ENCODE measurements around the gene COL23A1. TPM values are rescaled to one million over a fixed set of nuclear protein-coding genes. Genes with fewer than 3 reads are reported as not detected.
A peak's percentile ranks its signal among the peaks of the same experiment; 100 is the strongest.

Gene COL23A1
- total and polyA plus RNA-seq, 2 experiments from 2014 or later, result 4.8 to 8.2 TPM

DNA sequence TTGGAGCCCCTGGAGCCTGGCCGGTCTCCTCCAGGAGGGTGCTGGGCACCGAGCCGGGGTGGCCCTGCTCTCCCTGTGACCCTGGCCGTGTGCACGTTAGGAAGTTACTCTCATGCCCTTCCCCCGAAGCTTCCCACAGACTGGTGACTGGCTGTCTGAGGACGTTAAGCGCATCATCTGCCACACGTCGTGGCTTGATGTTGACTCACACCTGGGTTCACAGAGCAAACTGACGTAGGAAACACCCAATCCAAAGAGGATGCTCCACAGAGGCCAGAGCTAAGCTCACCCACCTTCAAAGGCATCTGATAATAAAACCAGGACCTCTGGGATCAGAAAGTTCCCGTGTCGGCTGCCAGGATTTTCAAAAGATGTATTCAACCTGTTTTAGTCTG, 204.7 kb downstream of the COL23A1 start:
- DNase-seq (ENCODE audit: low spot score), result no peak
- Mint-ChIP-seq H3K4me3 (no peak overlapping the region), H3K27me3 (ENCODE audit: insufficient read depth, low read depth, poor library complexity) (peaks cover 5% of the 10 kb centered on the region), H3K36me3 (ENCODE audit: low read depth) (no peaks in the 10 kb centered on the region; the same call in 2 of the 3 replicates), H3K4me1 (peaks cover 52% of the 10 kb centered on the region), H3K27ac (0 out of 2 replicates have a peak overlapping the region, but pooled peaks have one; percentile 35), H3K9me3 (no peaks in the 10 kb centered on the region)
- Histone ChIP-seq H3K4me1 (ENCODE audit: insufficient read depth) (no peaks in the 10 kb centered on the region; the same call in 1 of the 2 replicates), H3K36me3 (ENCODE audit: insufficient read depth) (no peaks in the 10 kb centered on the region), H3F3A (replicated peaks; ENCODE audit: low read depth) (no peaks in the 10 kb centered on the region), H3K4me3 (no peak overlapping the region), H2AFZ (no peak overlapping the region), H4K20me1 (replicated peaks; ENCODE audit: insufficient read depth) (no peaks in the 10 kb centered on the region), H3K27me3 (ENCODE audit: insufficient read depth) (no peaks in the 10 kb centered on the region), H3K9me2 (ENCODE audit: insufficient read depth) (no peaks in the 10 kb centered on the region), H3K4me2 (no peak overlapping the region; the same call in 1 of the 2 replicates), H3K27ac (ENCODE audit: low read depth) (no peak overlapping the region), H3K79me2 (replicated peaks; ENCODE audit: insufficient read depth) (no peaks in the 10 kb centered on the region)
- TF ChIP-seq ETS1 (IDR thresholded peaks at IDR 0.05) (no peak), CTCF (conservative IDR thresholded peaks at IDR 0.05; ENCODE audit: low read depth in 2 of 2) (no peak), EZH2 (IDR thresholded peaks at IDR 0.05; ENCODE audit: low read depth, unreplicated experiment) (no peak), POLR2AphosphoS5 (IDR thresholded peaks at IDR 0.05; ENCODE audit: low read depth) (no peak), EZH2phosphoT487 (IDR thresholded peaks at IDR 0.05; ENCODE audit: unreplicated experiment) (no peak), ZNF114 (CRISPR knock-in tag; IDR thresholded peaks at IDR 0.05) (no peak), JUNB (IDR thresholded peaks at IDR 0.05; ENCODE audit: unreplicated experiment) (no peak), NANOG (IDR thresholded peaks at IDR 0.05; ENCODE audit: borderline replicate concordance) (no peak), STAT1 (IDR thresholded peaks at IDR 0.05; ENCODE audit: unreplicated experiment) (no peak), CREB1 (CRISPR knock-in tag; IDR thresholded peaks at IDR 0.05; ENCODE audit: low read depth) (no peak), ZNF331 (CRISPR knock-in tag; IDR thresholded peaks at IDR 0.05; ENCODE audit: low read depth) (no peak)
- TF ChIP-seq, protein P1, sequence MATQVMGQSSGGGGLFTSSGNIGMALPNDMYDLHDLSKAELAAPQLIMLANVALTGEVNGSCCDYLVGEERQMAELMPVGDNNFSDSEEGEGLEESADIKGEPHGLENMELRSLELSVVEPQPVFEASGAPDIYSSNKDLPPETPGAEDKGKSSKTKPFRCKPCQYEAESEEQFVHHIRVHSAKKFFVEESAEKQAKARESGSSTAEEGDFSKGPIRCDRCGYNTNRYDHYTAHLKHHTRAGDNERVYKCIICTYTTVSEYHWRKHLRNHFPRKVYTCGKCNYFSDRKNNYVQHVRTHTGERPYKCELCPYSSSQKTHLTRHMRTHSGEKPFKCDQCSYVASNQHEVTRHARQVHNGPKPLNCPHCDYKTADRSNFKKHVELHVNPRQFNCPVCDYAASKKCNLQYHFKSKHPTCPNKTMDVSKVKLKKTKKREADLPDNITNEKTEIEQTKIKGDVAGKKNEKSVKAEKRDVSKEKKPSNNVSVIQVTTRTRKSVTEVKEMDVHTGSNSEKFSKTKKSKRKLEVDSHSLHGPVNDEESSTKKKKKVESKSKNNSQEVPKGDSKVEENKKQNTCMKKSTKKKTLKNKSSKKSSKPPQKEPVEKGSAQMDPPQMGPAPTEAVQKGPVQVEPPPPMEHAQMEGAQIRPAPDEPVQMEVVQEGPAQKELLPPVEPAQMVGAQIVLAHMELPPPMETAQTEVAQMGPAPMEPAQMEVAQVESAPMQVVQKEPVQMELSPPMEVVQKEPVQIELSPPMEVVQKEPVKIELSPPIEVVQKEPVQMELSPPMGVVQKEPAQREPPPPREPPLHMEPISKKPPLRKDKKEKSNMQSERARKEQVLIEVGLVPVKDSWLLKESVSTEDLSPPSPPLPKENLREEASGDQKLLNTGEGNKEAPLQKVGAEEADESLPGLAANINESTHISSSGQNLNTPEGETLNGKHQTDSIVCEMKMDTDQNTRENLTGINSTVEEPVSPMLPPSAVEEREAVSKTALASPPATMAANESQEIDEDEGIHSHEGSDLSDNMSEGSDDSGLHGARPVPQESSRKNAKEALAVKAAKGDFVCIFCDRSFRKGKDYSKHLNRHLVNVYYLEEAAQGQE (IDR thresholded peaks at IDR 0.05; ENCODE audit: unreplicated experiment), result no peak
- TF ChIP-seq, protein P2, sequence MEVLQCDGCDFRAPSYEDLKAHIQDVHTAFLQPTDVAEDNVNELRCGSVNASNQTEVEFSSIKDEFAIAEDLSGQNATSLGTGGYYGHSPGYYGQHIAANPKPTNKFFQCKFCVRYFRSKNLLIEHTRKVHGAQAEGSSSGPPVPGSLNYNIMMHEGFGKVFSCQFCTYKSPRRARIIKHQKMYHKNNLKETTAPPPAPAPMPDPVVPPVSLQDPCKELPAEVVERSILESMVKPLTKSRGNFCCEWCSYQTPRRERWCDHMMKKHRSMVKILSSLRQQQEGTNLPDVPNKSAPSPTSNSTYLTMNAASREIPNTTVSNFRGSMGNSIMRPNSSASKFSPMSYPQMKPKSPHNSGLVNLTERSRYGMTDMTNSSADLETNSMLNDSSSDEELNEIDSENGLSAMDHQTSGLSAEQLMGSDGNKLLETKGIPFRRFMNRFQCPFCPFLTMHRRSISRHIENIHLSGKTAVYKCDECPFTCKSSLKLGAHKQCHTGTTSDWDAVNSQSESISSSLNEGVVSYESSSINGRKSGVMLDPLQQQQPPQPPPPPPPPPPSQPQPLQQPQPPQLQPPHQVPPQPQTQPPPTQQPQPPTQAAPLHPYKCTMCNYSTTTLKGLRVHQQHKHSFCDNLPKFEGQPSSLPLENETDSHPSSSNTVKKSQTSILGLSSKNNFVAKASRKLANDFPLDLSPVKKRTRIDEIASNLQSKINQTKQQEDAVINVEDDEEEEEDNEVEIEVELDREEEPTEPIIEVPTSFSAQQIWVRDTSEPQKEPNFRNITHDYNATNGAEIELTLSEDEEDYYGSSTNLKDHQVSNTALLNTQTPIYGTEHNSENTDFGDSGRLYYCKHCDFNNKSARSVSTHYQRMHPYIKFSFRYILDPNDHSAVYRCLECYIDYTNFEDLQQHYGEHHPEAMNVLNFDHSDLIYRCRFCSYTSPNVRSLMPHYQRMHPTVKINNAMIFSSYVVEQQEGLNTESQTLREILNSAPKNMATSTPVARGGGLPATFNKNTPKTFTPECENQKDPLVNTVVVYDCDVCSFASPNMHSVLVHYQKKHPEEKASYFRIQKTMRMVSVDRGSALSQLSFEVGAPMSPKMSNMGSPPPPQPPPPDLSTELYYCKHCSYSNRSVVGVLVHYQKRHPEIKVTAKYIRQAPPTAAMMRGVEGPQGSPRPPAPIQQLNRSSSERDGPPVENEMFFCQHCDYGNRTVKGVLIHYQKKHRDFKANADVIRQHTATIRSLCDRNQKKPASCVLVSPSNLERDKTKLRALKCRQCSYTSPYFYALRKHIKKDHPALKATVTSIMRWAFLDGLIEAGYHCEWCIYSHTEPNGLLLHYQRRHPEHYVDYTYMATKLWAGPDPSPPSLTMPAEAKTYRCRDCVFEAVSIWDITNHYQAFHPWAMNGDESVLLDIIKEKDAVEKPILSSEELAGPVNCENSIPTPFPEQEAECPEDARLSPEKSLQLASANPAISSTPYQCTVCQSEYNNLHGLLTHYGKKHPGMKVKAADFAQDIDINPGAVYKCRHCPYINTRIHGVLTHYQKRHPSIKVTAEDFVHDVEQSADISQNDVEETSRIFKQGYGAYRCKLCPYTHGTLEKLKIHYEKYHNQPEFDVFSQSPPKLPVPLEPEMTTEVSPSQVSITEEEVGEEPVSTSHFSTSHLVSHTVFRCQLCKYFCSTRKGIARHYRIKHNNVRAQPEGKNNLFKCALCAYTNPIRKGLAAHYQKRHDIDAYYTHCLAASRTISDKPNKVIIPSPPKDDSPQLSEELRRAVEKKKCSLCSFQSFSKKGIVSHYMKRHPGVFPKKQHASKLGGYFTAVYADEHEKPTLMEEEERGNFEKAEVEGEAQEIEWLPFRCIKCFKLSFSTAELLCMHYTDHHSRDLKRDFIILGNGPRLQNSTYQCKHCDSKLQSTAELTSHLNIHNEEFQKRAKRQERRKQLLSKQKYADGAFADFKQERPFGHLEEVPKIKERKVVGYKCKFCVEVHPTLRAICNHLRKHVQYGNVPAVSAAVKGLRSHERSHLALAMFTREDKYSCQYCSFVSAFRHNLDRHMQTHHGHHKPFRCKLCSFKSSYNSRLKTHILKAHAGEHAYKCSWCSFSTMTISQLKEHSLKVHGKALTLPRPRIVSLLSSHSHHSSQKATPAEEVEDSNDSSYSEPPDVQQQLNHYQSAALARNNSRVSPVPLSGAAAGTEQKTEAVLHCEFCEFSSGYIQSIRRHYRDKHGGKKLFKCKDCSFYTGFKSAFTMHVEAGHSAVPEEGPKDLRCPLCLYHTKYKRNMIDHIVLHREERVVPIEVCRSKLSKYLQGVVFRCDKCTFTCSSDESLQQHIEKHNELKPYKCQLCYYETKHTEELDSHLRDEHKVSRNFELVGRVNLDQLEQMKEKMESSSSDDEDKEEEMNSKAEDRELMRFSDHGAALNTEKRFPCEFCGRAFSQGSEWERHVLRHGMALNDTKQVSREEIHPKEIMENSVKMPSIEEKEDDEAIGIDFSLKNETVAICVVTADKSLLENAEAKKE (CRISPR knock-in tag; IDR thresholded peaks at IDR 0.05), result no peak
- ATAC-seq, result no peak

Measured in GM23338 (cell line).